ENCODE measurements around the gene HSPA4.
"Not testable (repeated sequence)": the region's sequence is repeated elsewhere in the genome, so short reads cannot be mapped to it uniquely, and the experiment has no call there.

Gene HSPA4

GRCh38 chr5:133051542-133052316 lies at the start of gene HSPA4:
HSPA4 (plus strand) TSS chr5:133052013; CDS start chr5:133052251, 238 bp downstream.
- no peak for TF ChIP-seq CTCF (IDR thresholded peaks at IDR 0.05; ENCODE audit: low read length, missing control alignments)
- H3K4me3 ChIP-seq (replicated peaks; ENCODE audit: low read depth, low read length) = peak within 1 kb of the TSS; percentile 99
- peak; percentile 99 for DNase-seq (ENCODE audit: low read depth)

- no peak for TF ChIP-seq CTCF (IDR thresholded peaks at IDR 0.05; ENCODE audit: low read length, missing control alignments)
- peak; percentile 41 for DNase-seq (ENCODE audit: low read depth)
- H3K4me3 ChIP-seq (replicated peaks; ENCODE audit: low read depth, low read length) = no peak overlapping the region
Observed at GRCh38 chr5:133006653-133007052, 45.2 kb upstream of the HSPA4 start.

GRCh38 chr5:133008455-133008854 lies 43.4 kb upstream of the HSPA4 start:
- not testable (repeated sequence) for DNase-seq (ENCODE audit: low read depth); H3K4me3 ChIP-seq (replicated peaks; ENCODE audit: low read depth, low read length)

- TF ChIP-seq CTCF (IDR thresholded peaks at IDR 0.05; ENCODE audit: low read length, missing control alignments) = no peak
Observed at GRCh38 chr5:133015466-133015865, 36.3 kb upstream of the HSPA4 start.

GRCh38 chr5:133017964-133018363 lies 33.8 kb upstream of the HSPA4 start:
- TF ChIP-seq CTCF (IDR thresholded peaks at IDR 0.05; ENCODE audit: low read length, missing control alignments) = no peak
- no peak overlapping the region for H3K4me3 ChIP-seq (replicated peaks; ENCODE audit: low read depth, low read length)
- DNase-seq (ENCODE audit: low read depth) = no peak

More at GRCh38 chr5:133015466-133015865, 36.3 kb upstream of the HSPA4 start:
- no peak overlapping the region for H3K4me3 ChIP-seq (replicated peaks; ENCODE audit: low read depth, low read length)
- DNase-seq (ENCODE audit: low read depth) = no peak

GRCh38 chr5:133019471-133019870 lies 32.3 kb upstream of the HSPA4 start:
- DNase-seq (ENCODE audit: low read depth); H3K4me3 ChIP-seq (replicated peaks; ENCODE audit: low read depth, low read length): not testable (repeated sequence)

GRCh38 chr5:133025804-133026663 lies 25.8 kb upstream of the HSPA4 start, which contains the start of gene ZCCHC10:
ZCCHC10 (minus strand) TSS chr5:133026549; CDS start chr5:133026537, 12 bp downstream.
- no peak for TF ChIP-seq CTCF (IDR thresholded peaks at IDR 0.05; ENCODE audit: low read length, missing control alignments)
- peak within 1 kb of the TSS; percentile 80 for H3K4me3 ChIP-seq (replicated peaks; ENCODE audit: low read depth, low read length)
- DNase-seq (ENCODE audit: low read depth) = peak; percentile 93

All from fibroblast of pulmonary artery (primary cell).